Right ventricle myocardium superior (tissue), 1 donor: Measurements from ENCODE around the gene ADGRL1. TPM values are rescaled to one million over a fixed set of nuclear protein-coding genes. Genes with fewer than 3 reads are reported as not detected.
A peak's percentile ranks its signal among the peaks of the same experiment; 100 is the strongest.
"Not testable (repeated sequence)": the region's sequence is repeated elsewhere in the genome, so short reads cannot be mapped to it uniquely, and the experiment has no call there.

Source experiments
- ATAC-seq: fragments of 200-7000 bp; cut with Tn5 transposase; one replicate; pipeline ENCODE4 v1.9.1; 2020; ENCODE audit warnings: mild to moderate bottlenecking; ENCODE audit not compliant: poor library complexity
- DNase-seq: peaks from one replicate; pipeline ENCODE4 v3.0.0-alpha.2; 2020
- intact Hi-C: fragments of 100-400 bp; cut with DNase I; formaldehyde crosslinking; loops from one replicate; pipeline ENCODE4 v1.11.2; 2022
- total RNA-seq: library from RNA; stranded (reverse); fragmentation: NEBNext Ultra II Directional; extraction: Animal tissue kit (Norgen Biotek cat#: 25700); gene quantifications from one replicate; pipeline ENCODE4 v1.2.1, GENCODE V29; 2021
- donor health status: DM: no; HTN: yes; CAD: no; lungs with severe emphysema.

The ADGRL1 gene
- total RNA-seq, 1 donor from 2014 or later, result 20.0 TPM

- DNase-seq, intact Hi-C loops, ATAC-seq: not testable (repeated sequence)
Measured at GRCh38 chr19:14226498-14226897, 20.5 kb upstream of the ADGRL1 start.

- ATAC-seq (no peak), DNase-seq (no peak)
- intact Hi-C loops, result no loop called here
Measured at GRCh38 chr19:14222886-14223285, 16.9 kb upstream of the ADGRL1 start.

- ATAC-seq (peak; percentile 56), DNase-seq (peak; percentile 55)
Measured at GRCh38 chr19:14221345-14221744, 15.4 kb upstream of the ADGRL1 start.

GRCh38 chr19:14218620-14219330 is 12.8 kb upstream of the ADGRL1 start:
- intact Hi-C loops, result no loop called here
- ATAC-seq (no peak), DNase-seq (no peak)

More at GRCh38 chr19:14221345-14221744, 15.4 kb upstream of the ADGRL1 start:
- intact Hi-C loops, result not testable (repeated sequence)

- ATAC-seq, DNase-seq, intact Hi-C loops: not testable (repeated sequence)
Measured at GRCh38 chr19:14217886-14218285, 11.9 kb upstream of the ADGRL1 start.

GRCh38 chr19:14214580-14214979 is 8.6 kb upstream of the ADGRL1 start:
- ATAC-seq, result no peak
- intact Hi-C loops, result no loop called here
- DNase-seq, result no peak

- intact Hi-C loops, DNase-seq, ATAC-seq: not testable (repeated sequence)
Measured at GRCh38 chr19:14210182-14210581, 4.2 kb upstream of the ADGRL1 start.

- DNase-seq, ATAC-seq: not testable (repeated sequence)
- intact Hi-C loops, result loop anchor here (10.0 kb wide), 1 partner anchor 135 kb away; no protein-coding TSS in a partner anchor
Measured at GRCh38 chr19:14209401-14209800, 3.4 kb upstream of the ADGRL1 start.

GRCh38 chr19:14208496-14208895 is 2.5 kb upstream of the ADGRL1 start:
- DNase-seq, ATAC-seq: not testable (repeated sequence)
- intact Hi-C loops, result loop anchor here (10.0 kb wide), 1 partner anchor 136 kb away; no protein-coding TSS in a partner anchor

GRCh38 chr19:14207796-14208195 is 1.8 kb upstream of the ADGRL1 start:
- peak; percentile 4 for ATAC-seq
- intact Hi-C loops, result loop anchor here (10.0 kb wide), 1 partner anchor 137 kb away; no protein-coding TSS in a partner anchor
- not testable (repeated sequence) for DNase-seq

GRCh38 chr19:14206737-14207726 is 1.1 kb upstream of the ADGRL1 start:
- intact Hi-C loops, result loop anchor here (10.0 kb wide), 1 partner anchor 138 kb away; no protein-coding TSS in a partner anchor
- peak; percentile 95 for ATAC-seq
- DNase-seq, result peak; percentile 94

GRCh38 chr19:14206308-14206707 is 339 bp upstream of the ADGRL1 start:
- DNase-seq, ATAC-seq: not testable (repeated sequence)
- intact Hi-C loops, result loop anchor here (10.0 kb wide), 1 partner anchor 138 kb away; no protein-coding TSS in a partner anchor

GRCh38 chr19:14204676-14205451 is 1.1 kb downstream of the ADGRL1 start:
- ATAC-seq, DNase-seq: not testable (repeated sequence)
- intact Hi-C loops, result loop anchor here (10.0 kb wide), 1 partner anchor 140 kb away; no protein-coding TSS in a partner anchor

GRCh38 chr19:14204219-14204618 is 1.8 kb downstream of the ADGRL1 start:
- intact Hi-C loops, result loop anchor here (10.0 kb wide), 1 partner anchor 141 kb away; no protein-coding TSS in a partner anchor
- ATAC-seq, DNase-seq: not testable (repeated sequence)

- intact Hi-C loops, result loop anchor here (10.0 kb wide), 1 partner anchor 141 kb away; no protein-coding TSS in a partner anchor
- ATAC-seq, DNase-seq: not testable (repeated sequence)
Measured at GRCh38 chr19:14203788-14204187, 2.2 kb downstream of the ADGRL1 start.

- no peak for ATAC-seq
- no peak for DNase-seq
- intact Hi-C loops, result loop anchor here (10.0 kb wide), 1 partner anchor 142 kb away; no protein-coding TSS in a partner anchor
Measured at GRCh38 chr19:14203177-14203576, 2.8 kb downstream of the ADGRL1 start.

GRCh38 chr19:14201481-14201880 is 4.5 kb downstream of the ADGRL1 start:
- intact Hi-C loops, result loop anchor here (10.0 kb wide), 1 partner anchor 143 kb away; no protein-coding TSS in a partner anchor
- DNase-seq, ATAC-seq: not testable (repeated sequence)
